Cardiac muscle cell (in vitro differentiated cells and primary cell): ENCODE data around the gene PPM1N. TPM values are rescaled to one million over a fixed set of nuclear protein-coding genes. Genes with fewer than 3 reads are reported as not detected.
A peak's percentile ranks its signal among the peaks of the same experiment; 100 is the strongest.

ENCODE experiments used
- DNase-seq, 2 donors: peaks; one replicate each; pipeline versions ENCODE4 v3.0.0 to v3.0.0-alpha.2; 2010 to 2017; ENCODE audit warnings: low read depth in 1 of 2, low spot score in 1 of 2
- H3K27ac ChIP-seq: fragments of 200-600 bp; sonication (generic); 2 replicates; pipeline ENCODE4 v1.5.1; 2016
- H3K27me3 ChIP-seq: fragments of 200-600 bp; sonication (generic); 2 replicates; pipeline ENCODE4 v1.6.0; 2016; ENCODE audit warnings: control low read depth
- H3K36me3 ChIP-seq: fragments of 200-600 bp; sonication (generic); 2 replicates; pipeline ENCODE4 v1.5.1; 2016; ENCODE audit warnings: control low read depth
- H3K4me1 ChIP-seq: fragments of 200-600 bp; sonication (generic); 2 replicates; pipeline ENCODE4 v1.8.1; 2017; ENCODE audit warnings: low read depth, mild to moderate bottlenecking, mixed run types
- H3K4me3 ChIP-seq: fragments of 200-600 bp; sonication (generic); 2 replicates; pipeline ENCODE4 v1.5.1; 2016; ENCODE audit warnings: mild to moderate bottlenecking
- H3K9me3 ChIP-seq: fragments of 200-600 bp; sonication (generic); 2 replicates; pipeline ENCODE4 v1.5.1; 2017; ENCODE audit warnings: low read depth, mild to moderate bottlenecking, control low read depth
- CTCF ChIP-seq: IDR thresholded peaks from 2 replicates; pipeline ENCODE4 v1.5.1; 2012; ENCODE audit warnings: low read depth, mild to moderate bottlenecking, low read length
- polyA plus RNA-seq: library from polyadenylated mRNA; unstranded; fragments of >200 nt; fragmentation: Nextera tagmentation; extraction: Ambion mirVana; gene quantifications from 2 replicates; pipeline ENCODE4 v1.2.1, GENCODE V29; 2016
- total RNA-seq: library from RNA; depleted of rRNA; stranded (reverse); fragments of >200 nt; gene quantifications from 2 replicates; pipeline ENCODE4 v1.2.3, GENCODE V29; 2016

PPM1N gene
- total and polyA plus RNA-seq, 2 experiments from 2014 or later, result 1.2 to 2.9 TPM

DNA sequence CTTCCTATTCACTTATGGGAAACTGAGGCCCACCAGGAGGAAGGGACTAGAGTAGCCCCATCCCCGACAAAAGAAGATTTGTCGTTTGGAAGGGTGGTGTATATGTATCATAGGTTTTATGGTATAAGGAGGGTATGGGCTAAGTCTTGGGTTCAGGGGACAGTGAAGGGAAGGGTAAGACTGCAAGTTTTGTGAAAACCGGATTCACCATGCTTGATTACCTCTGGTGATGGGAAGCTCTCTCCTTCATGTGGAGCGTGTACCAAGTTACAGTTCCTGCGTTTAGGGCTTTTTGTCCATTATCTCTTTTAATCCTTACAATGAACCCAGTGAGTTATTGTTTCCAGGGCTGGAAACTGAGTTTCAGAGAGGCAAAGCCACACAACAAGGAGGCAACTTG is 12.8 kb downstream of the PPM1N start:
- Histone ChIP-seq H3K9me3 (no peaks in the 10 kb centered on the region), H3K4me3 (no peak overlapping the region), H3K27me3 (no peaks in the 10 kb centered on the region), H3K36me3 (no peaks in the 10 kb centered on the region), H3K4me1 (no peaks in the 10 kb centered on the region), H3K27ac (no peak overlapping the region)
- no peak for DNase-seq
- no peak for TF ChIP-seq CTCF

GRCh38 chr19:45512881-45513483 is 14.7 kb downstream of the PPM1N start:
- H3K4me3 ChIP-seq, result no peak overlapping the region
- no peak for DNase-seq
- peaks cover 3% of the 10 kb centered on the region for H3K36me3 ChIP-seq
- no peak for TF ChIP-seq CTCF
- H3K9me3 ChIP-seq, result no peaks in the 10 kb centered on the region
- no peaks in the 10 kb centered on the region for H3K4me1 ChIP-seq
- no peaks in the 10 kb centered on the region for H3K27me3 ChIP-seq
- peak overlapping the region; percentile 1 for H3K27ac ChIP-seq

- Histone ChIP-seq H3K36me3 (peaks cover 16% of the 10 kb centered on the region), H3K27ac (no peak overlapping the region), H3K27me3 (no peaks in the 10 kb centered on the region), H3K4me1 (no peaks in the 10 kb centered on the region), H3K9me3 (no peaks in the 10 kb centered on the region), H3K4me3 (no peak overlapping the region)
- no peak for DNase-seq
- no peak for TF ChIP-seq CTCF
These were observed 16.3 kb downstream of the PPM1N start for GRCh38 chr19:45514376-45515051.

GRCh38 chr19:45515081-45515624 is 16.9 kb downstream of the PPM1N start:
- Histone ChIP-seq H3K9me3 (no peaks in the 10 kb centered on the region), H3K27me3 (no peaks in the 10 kb centered on the region), H3K36me3 (peaks cover 19% of the 10 kb centered on the region), H3K4me1 (no peaks in the 10 kb centered on the region), H3K27ac (no peak overlapping the region), H3K4me3 (no peak overlapping the region)
- DNase-seq, result no peak
- TF ChIP-seq CTCF, result no peak

GRCh38 chr19:45515807-45516401 is 17.7 kb downstream of the PPM1N start:
- DNase-seq, result no peak
- Histone ChIP-seq H3K36me3 (peaks cover 21% of the 10 kb centered on the region), H3K9me3 (no peaks in the 10 kb centered on the region), H3K4me1 (no peaks in the 10 kb centered on the region), H3K27ac (peak overlapping the region; percentile 6), H3K27me3 (no peaks in the 10 kb centered on the region), H3K4me3 (no peak overlapping the region)
- no peak for TF ChIP-seq CTCF
